Peyer's patch (tissue), 4 donors: ENCODE results near the gene TRIP10. TPM values are rescaled to one million over a fixed set of nuclear protein-coding genes. Genes with fewer than 3 reads are reported as not detected.

Source experiments
- DNase-seq, 3 donors: peaks; one replicate each; pipeline ENCODE4 v3.0.0-alpha.2; 2017 to 2019
- H3K27ac ChIP-seq, 4 donors: fragments of 200-600 bp; sonication (generic); one replicate each; pipeline ENCODE4 v1.5.1; 2016 to 2019
- H3K27me3 ChIP-seq, 2 donors: fragments of 200-600 bp; sonication (generic); one replicate each; pipeline ENCODE4 v1.5.1; 2019
- H3K36me3 ChIP-seq, 3 donors: fragments of 200-600 bp; sonication (generic); one replicate each; pipeline ENCODE4 v1.5.1; 2016 to 2019
- H3K4me1 ChIP-seq, 4 donors: fragments of 200-600 bp; sonication (generic); one replicate each; pipeline ENCODE4 v1.5.1; 2016 to 2019
- H3K4me3 ChIP-seq, 4 donors: fragments of 200-600 bp; sonication (generic); 1 replicate in 3 of 4; 2 replicates in 1 of 4; pipeline ENCODE4 v1.5.1; 2016 to 2019; ENCODE audit warnings: mild to moderate bottlenecking in 1 of 4
- H3K9me3 ChIP-seq, 4 donors: fragments of 200-600 bp; sonication (generic); one replicate each; pipeline ENCODE4 v1.5.1; 2016 to 2019; ENCODE audit warnings: mild to moderate bottlenecking in 1 of 4
- CTCF ChIP-seq, 6 experiments: fragments of 450-650 bp in 4 of 6; fragments of 200-600 bp in 2 of 6; sonication (generic) in 1 of 6; IDR thresholded peaks; one replicate each; pipeline ENCODE4 v1.5.1; 2017 to 2019; ENCODE audit warnings: antibody characterized with exemption in 6 of 6, mild to moderate bottlenecking in 3 of 6, moderate library complexity in 1 of 6
- POLR2A ChIP-seq, 2 donors: fragments of 450-650 bp; IDR thresholded peaks; one replicate each; pipeline ENCODE4 v1.5.1; 2017; ENCODE audit warnings: antibody characterized with exemption in 2 of 2, mild to moderate bottlenecking in 2 of 2, moderate library complexity in 2 of 2
- total RNA-seq, 4 donors: library from RNA; depleted of rRNA; stranded (reverse); fragments of >200 nt; gene quantifications; one replicate each; pipeline ENCODE4 v1.1.0, GENCODE V29; 2016

TRIP10 gene
- total RNA-seq, 4 donors from 2014 or later, result 30.1 to 314 (median 81.5) TPM

GRCh38 chr19:6723738-6724137 is 15.7 kb upstream of the TRIP10 start:
- Histone ChIP-seq H3K9me3 (no peaks in the 10 kb centered on the region), H3K4me3 (no peak overlapping the region), H3K27ac (peak overlapping the region in 1 of 4 donors; percentile 34), H3K36me3 (no peaks in the 10 kb centered on the region), H3K27me3 (no peaks in the 10 kb centered on the region), H3K4me1 (peaks cover 0 to 23% (median 10%) of the 10 kb centered on the region in 4 donors)
- TF ChIP-seq CTCF (IDR thresholded peaks at IDR 0.05) (no peak), POLR2A (IDR thresholded peaks at IDR 0.05) (no peak)
- DNase-seq, result peak in 1 of 3 donors; percentile 44

- H3K9me3 ChIP-seq, result no peaks in the 10 kb centered on the region
- TF ChIP-seq POLR2A (IDR thresholded peaks at IDR 0.05) (no peak), CTCF (IDR thresholded peaks at IDR 0.05) (no peak)
These were observed 14.6 kb upstream of the TRIP10 start for GRCh38 chr19:6724631-6725492.

DNA sequence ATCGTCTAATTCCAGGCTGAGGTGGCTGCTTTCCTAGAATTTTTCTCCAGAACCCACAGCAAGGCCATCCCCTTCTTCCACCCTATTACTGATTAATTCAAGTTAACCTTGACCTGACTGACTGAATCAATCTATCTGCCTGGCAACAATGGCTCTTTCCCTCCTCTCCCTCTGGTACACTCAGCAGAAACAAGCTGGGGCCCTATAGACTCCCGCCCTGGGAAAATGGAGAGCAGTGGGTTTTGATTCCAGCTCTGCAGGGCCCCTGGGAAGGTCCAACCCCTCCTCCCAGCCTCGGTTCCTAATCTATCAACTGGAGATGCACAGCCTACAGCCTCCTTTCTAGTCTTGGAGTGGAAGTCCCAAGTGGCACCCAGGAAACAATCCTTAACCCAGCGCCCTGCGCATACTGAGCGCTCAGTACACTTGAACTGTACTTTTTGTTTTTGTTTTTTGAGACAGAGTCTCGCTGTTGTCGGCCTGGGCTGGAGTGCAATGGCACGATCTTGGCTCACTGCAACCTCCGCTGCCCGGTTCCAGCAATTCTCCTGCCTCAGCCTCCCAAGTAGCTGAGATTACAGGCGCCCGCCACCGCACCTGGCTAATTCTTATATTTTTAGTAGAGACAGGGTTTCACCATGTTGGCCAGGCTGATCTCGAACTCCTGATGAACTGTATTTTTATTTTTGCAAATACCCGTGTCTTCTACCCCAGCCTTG is 13.8 kb upstream of the TRIP10 start:
- peak overlapping the region in 1 of 4 donors; percentile 11 for H3K27ac ChIP-seq
- no peaks in the 10 kb centered on the region for H3K9me3 ChIP-seq
- H3K36me3 ChIP-seq, result peaks cover 0 to under 1% (median 0%) of the 10 kb centered on the region in 3 donors
- no peak overlapping the region for H3K4me3 ChIP-seq
- TF ChIP-seq CTCF (IDR thresholded peaks at IDR 0.05), result no peak
- no peak for TF ChIP-seq POLR2A (IDR thresholded peaks at IDR 0.05)
- H3K27me3 ChIP-seq, result no peaks in the 10 kb centered on the region
- no peak for DNase-seq
- peaks cover 0 to 32% (median 10%) of the 10 kb centered on the region in 4 donors for H3K4me1 ChIP-seq

More at GRCh38 chr19:6724631-6725492, 14.6 kb upstream of the TRIP10 start:
- H3K4me1 ChIP-seq, result peaks cover 0 to 29% (median 10%) of the 10 kb centered on the region in 4 donors
- H3K27ac ChIP-seq, result peak overlapping the region in 1 of 4 donors; percentile 34
- no peak for DNase-seq
- H3K36me3 ChIP-seq, result no peaks in the 10 kb centered on the region
- no peak overlapping the region for H3K4me3 ChIP-seq
- H3K27me3 ChIP-seq, result no peaks in the 10 kb centered on the region

GRCh38 chr19:6728346-6728745 is 11.1 kb upstream of the TRIP10 start:
- H3K27ac ChIP-seq, result peak overlapping the region in 2 of 4 donors; percentile 14 to 63
- H3K4me1 ChIP-seq, result peaks cover 0 to 25% (median 10%) of the 10 kb centered on the region in 4 donors

More at GRCh38 chr19:6728346-6728745, 11.1 kb upstream of the TRIP10 start:
- peak in 1 of 3 donors; percentile 42 for DNase-seq
- Histone ChIP-seq H3K27me3 (no peaks in the 10 kb centered on the region), H3K9me3 (no peaks in the 10 kb centered on the region), H3K4me3 (no peak overlapping the region), H3K36me3 (peaks cover 0 to 24% (median 0%) of the 10 kb centered on the region in 3 donors)
- no peak for TF ChIP-seq POLR2A (IDR thresholded peaks at IDR 0.05)
- no peak for TF ChIP-seq CTCF (IDR thresholded peaks at IDR 0.05)
